SU-DHL-6 (cell line): ENCODE measurements around the gene GARNL3.

ENCODE experiments used
- H2AFZ ChIP-seq: fragments of 200-600 bp; sonication (generic); 2 replicates; pipeline ENCODE4 v1.6.1; 2014; ENCODE audit warnings: low read depth, mild to moderate bottlenecking, moderate library complexity, mixed read lengths, antibody characterized with exemption, low read length; ENCODE audit not compliant: severe bottlenecking
- H3F3A ChIP-seq: fragments of 200-600 bp; shearing (Covaris generic); 2 replicates; pipeline ENCODE4 v1.6.0; 2016; ENCODE audit warnings: antibody characterized with exemption, mild to moderate bottlenecking; ENCODE audit not compliant: insufficient read depth
- H3K27ac ChIP-seq: fragments of 200-600 bp; sonication (generic); 2 replicates; pipeline ENCODE4 v1.5.1; 2016; ENCODE audit warnings: low read depth, mild to moderate bottlenecking, low read length, moderate library complexity, mixed read lengths
- H3K27me3 ChIP-seq: fragments of 200-600 bp; sonication (generic), shearing (Covaris generic); 2 replicates; pipeline ENCODE4 v1.6.0; 2014; ENCODE audit warnings: mild to moderate bottlenecking, low read length
- H3K36me3 ChIP-seq: fragments of 200-600 bp; sonication (generic); 2 replicates; pipeline ENCODE4 v1.6.1; 2014; ENCODE audit warnings: mild to moderate bottlenecking, low read length, mixed read lengths
- H3K4me2 ChIP-seq: fragments of 300-600, 200-600 bp; shearing (Covaris generic), sonication (generic); 2 replicates; pipeline ENCODE4 v1.6.0; 2014; ENCODE audit warnings: low read length, low read depth, mild to moderate bottlenecking; ENCODE audit not compliant: poor library complexity, severe bottlenecking
- H3K4me3 ChIP-seq: fragments of 200-600 bp; sonication (generic); 2 replicates; pipeline ENCODE4 v1.5.1; 2014; ENCODE audit warnings: antibody characterized with exemption, low read length, mild to moderate bottlenecking, mixed read lengths; ENCODE audit not compliant: insufficient read depth, poor library complexity, severe bottlenecking
- H3K79me2 ChIP-seq: fragments of 200-600 bp; sonication (generic); 2 replicates; pipeline ENCODE4 v1.6.1; 2014; ENCODE audit warnings: mild to moderate bottlenecking, low read length, moderate library complexity; ENCODE audit not compliant: insufficient read depth
- H3K9ac ChIP-seq: fragments of 200-600 bp; sonication (generic); 2 replicates; pipeline ENCODE4 v1.7.0; 2014; ENCODE audit warnings: mild to moderate bottlenecking, low read length
- H3K9me2 ChIP-seq: fragments of 200-600 bp; sonication (generic); replicated peaks from 2 replicates; pipeline ENCODE4 v1.6.1; 2014; ENCODE audit warnings: low read length; ENCODE audit not compliant: insufficient read depth
- H3K9me3 ChIP-seq: fragments of 200-600 bp; sonication (generic); 2 replicates; pipeline ENCODE4 v1.6.1; 2014; ENCODE audit warnings: low read length, mixed read lengths; ENCODE audit not compliant: insufficient read depth
- H4K20me1 ChIP-seq: fragments of 200-600 bp; sonication (generic); 2 replicates; pipeline ENCODE4 v1.6.1; 2014; ENCODE audit warnings: low read depth, mild to moderate bottlenecking, antibody characterized with exemption, low read length, moderate library complexity, mixed read lengths
- EZH2phosphoT487 ChIP-seq: fragments of 200-600 bp; sonication (generic), shearing (Covaris generic); conservative IDR thresholded peaks from 2 replicates; pipeline ENCODE4 v1.6.1; 2018; ENCODE audit warnings: mild to moderate bottlenecking, antibody characterized with exemption, low read length, moderate library complexity, mixed read lengths
- TF ChIP-seq, protein P1 (sequence below): fragments of 200-600 bp; sonication (generic); IDR thresholded peaks from one replicate; pipeline ENCODE4 v1.5.1; 2017; ENCODE audit warnings: antibody characterized with exemption, mild to moderate bottlenecking, low read length, moderate library complexity; ENCODE audit not compliant: insufficient read depth, poor library complexity, severe bottlenecking

GARNL3 gene

DNA sequence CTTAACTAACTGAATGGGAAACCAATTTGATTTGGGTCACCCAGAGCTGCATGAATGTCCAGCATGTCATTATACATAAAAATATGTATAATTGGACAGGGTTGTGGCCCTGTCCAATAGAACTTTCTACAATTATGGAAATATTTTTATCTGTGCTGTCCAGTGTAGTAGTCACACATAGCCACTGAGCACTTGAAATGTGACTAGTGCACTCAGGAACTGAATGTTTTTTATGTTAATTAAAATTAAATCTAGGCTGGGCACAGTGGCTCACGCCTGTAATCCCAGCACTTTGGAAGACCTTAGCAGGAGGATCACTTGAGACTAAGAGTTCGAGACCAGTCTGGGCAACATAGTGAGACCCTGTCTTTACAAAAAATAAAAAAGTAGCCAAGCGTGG, 18.6 kb downstream of the GARNL3 start:
- H3F3A ChIP-seq, result no peaks in the 10 kb centered on the region; the same call in 1 of the 2 replicates
- no peak overlapping the region for H3K4me2 ChIP-seq
- TF ChIP-seq, protein P1, sequence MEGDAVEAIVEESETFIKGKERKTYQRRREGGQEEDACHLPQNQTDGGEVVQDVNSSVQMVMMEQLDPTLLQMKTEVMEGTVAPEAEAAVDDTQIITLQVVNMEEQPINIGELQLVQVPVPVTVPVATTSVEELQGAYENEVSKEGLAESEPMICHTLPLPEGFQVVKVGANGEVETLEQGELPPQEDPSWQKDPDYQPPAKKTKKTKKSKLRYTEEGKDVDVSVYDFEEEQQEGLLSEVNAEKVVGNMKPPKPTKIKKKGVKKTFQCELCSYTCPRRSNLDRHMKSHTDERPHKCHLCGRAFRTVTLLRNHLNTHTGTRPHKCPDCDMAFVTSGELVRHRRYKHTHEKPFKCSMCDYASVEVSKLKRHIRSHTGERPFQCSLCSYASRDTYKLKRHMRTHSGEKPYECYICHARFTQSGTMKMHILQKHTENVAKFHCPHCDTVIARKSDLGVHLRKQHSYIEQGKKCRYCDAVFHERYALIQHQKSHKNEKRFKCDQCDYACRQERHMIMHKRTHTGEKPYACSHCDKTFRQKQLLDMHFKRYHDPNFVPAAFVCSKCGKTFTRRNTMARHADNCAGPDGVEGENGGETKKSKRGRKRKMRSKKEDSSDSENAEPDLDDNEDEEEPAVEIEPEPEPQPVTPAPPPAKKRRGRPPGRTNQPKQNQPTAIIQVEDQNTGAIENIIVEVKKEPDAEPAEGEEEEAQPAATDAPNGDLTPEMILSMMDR, result no peak
- no peak for TF ChIP-seq EZH2phosphoT487
- no peak overlapping the region for H3K4me3 ChIP-seq
- no peak overlapping the region for H3K27ac ChIP-seq
- no peaks in the 10 kb centered on the region for H4K20me1 ChIP-seq
- no peak overlapping the region for H2AFZ ChIP-seq
- H3K9me3 ChIP-seq, result no peaks in the 10 kb centered on the region
- no peaks in the 10 kb centered on the region for H3K36me3 ChIP-seq
- H3K79me2 ChIP-seq, result no peaks in the 10 kb centered on the region
- H3K9ac ChIP-seq, result no peak overlapping the region
- no peaks in the 10 kb centered on the region for H3K27me3 ChIP-seq
- no peaks in the 10 kb centered on the region for H3K9me2 ChIP-seq

- no peak overlapping the region for H3K4me2 ChIP-seq
- TF ChIP-seq, protein P1, result no peak
- TF ChIP-seq EZH2phosphoT487, result no peak
- no peaks in the 10 kb centered on the region for H3K79me2 ChIP-seq
- no peak overlapping the region for H3K4me3 ChIP-seq
- no peaks in the 10 kb centered on the region; the same call in 1 of the 2 replicates for H3F3A ChIP-seq
- no peaks in the 10 kb centered on the region for H3K27me3 ChIP-seq
- H4K20me1 ChIP-seq, result no peaks in the 10 kb centered on the region
- H3K9me3 ChIP-seq, result no peaks in the 10 kb centered on the region
- H3K36me3 ChIP-seq, result no peaks in the 10 kb centered on the region
- no peak overlapping the region for H3K27ac ChIP-seq
- H3K9me2 ChIP-seq, result no peaks in the 10 kb centered on the region
- no peak overlapping the region for H3K9ac ChIP-seq
- H2AFZ ChIP-seq, result no peak overlapping the region
Observed at GRCh38 chr9:127283917-127284497, 19.4 kb downstream of the GARNL3 start.

- no peaks in the 10 kb centered on the region for H4K20me1 ChIP-seq
Observed at GRCh38 chr9:127285965-127286364, 21.4 kb downstream of the GARNL3 start.

More at GRCh38 chr9:127285965-127286364, 21.4 kb downstream of the GARNL3 start:
- H3K9me2 ChIP-seq, result no peaks in the 10 kb centered on the region
- H3K27ac ChIP-seq, result no peak overlapping the region
- no peak for TF ChIP-seq EZH2phosphoT487
- TF ChIP-seq, protein P1, result no peak
- no peak overlapping the region for H3K4me2 ChIP-seq
- no peaks in the 10 kb centered on the region for H3K9me3 ChIP-seq
- H3K36me3 ChIP-seq, result no peaks in the 10 kb centered on the region
- H3F3A ChIP-seq, result no peaks in the 10 kb centered on the region; the same call in 1 of the 2 replicates
- no peak overlapping the region for H3K4me3 ChIP-seq
- no peaks in the 10 kb centered on the region for H3K79me2 ChIP-seq
- no peak overlapping the region for H2AFZ ChIP-seq
- H3K9ac ChIP-seq, result no peak overlapping the region
- H3K27me3 ChIP-seq, result no peaks in the 10 kb centered on the region
